Common myeloid progenitor, CD34-positive (primary cell): ENCODE results near the gene DYNLT5.

Experiments
- CTCF ChIA-PET: fragments of 350-600 bp; sonication (Branson Sonifier 250); formaldehyde crosslinking; loops from one replicate; lab custom pipeline; 2021; ENCODE audit warnings: antibody characterized with exemption; lab: Charles Lee
- POLR2A ChIA-PET: fragments of 350-600 bp; sonication (Branson Sonifier 250); formaldehyde crosslinking; loops from one replicate; lab custom pipeline; 2021; ENCODE audit warnings: antibody characterized with exemption; lab: Charles Lee
- DNase-seq, 3 donors: peaks; one replicate each; pipeline versions ENCODE4 v3.0.0 to v3.0.0-alpha.2; 2013
- H3K27ac ChIP-seq, 2 experiments: 1 replicate in 1 of 2; 2 replicates in 1 of 2; pipeline ENCODE4 v1.7.0; 2013; ENCODE audit warnings: inconsistent platforms in 2 of 2, low read length in 2 of 2, mild to moderate bottlenecking in 2 of 2, low read depth in 1 of 2, moderate library complexity in 1 of 2; ENCODE audit not compliant: severe bottlenecking in 2 of 2, insufficient read depth in 1 of 2, poor library complexity in 1 of 2
- H3K27me3 ChIP-seq, 5 experiments: replicated peaks in 2 of 5; 1 replicate in 3 of 5; 2 replicates in 2 of 5; pipeline versions ENCODE4 v1.6.1 to v1.7.0; 2013; ENCODE audit warnings: low read length in 4 of 5, mild to moderate bottlenecking in 2 of 5, moderate library complexity in 2 of 5, inconsistent platforms in 1 of 5; ENCODE audit not compliant: insufficient read depth in 5 of 5, control insufficient read depth in 4 of 5
- H3K36me3 ChIP-seq, 4 experiments: 1 replicate in 2 of 4; 2 replicates in 2 of 4; pipeline versions ENCODE4 v1.6.1 to v1.7.0; 2013; ENCODE audit warnings: low read length in 3 of 4, control low read depth in 1 of 4, mild to moderate bottlenecking in 1 of 4; ENCODE audit not compliant: control insufficient read depth in 4 of 4, insufficient read depth in 4 of 4
- H3K4me1 ChIP-seq, 4 experiments: 1 replicate in 3 of 4; 2 replicates in 1 of 4; pipeline versions ENCODE4 v1.6.1 to v1.7.1; 2013; ENCODE audit warnings: low read length in 3 of 4, mild to moderate bottlenecking in 3 of 4, control low read depth in 1 of 4, inconsistent platforms in 1 of 4, moderate library complexity in 1 of 4; ENCODE audit not compliant: control insufficient read depth in 4 of 4, insufficient read depth in 4 of 4; ENCODE audit errors: control extremely low read depth in 1 of 4
- H3K4me3 ChIP-seq, 7 experiments: 1 replicate in 4 of 7; 2 replicates in 3 of 7; pipeline versions ENCODE4 v1.5.1 to v1.7.0; 2013; ENCODE audit warnings: mild to moderate bottlenecking in 7 of 7, low read length in 6 of 7, moderate library complexity in 6 of 7, inconsistent platforms in 2 of 7, low read depth in 2 of 7, control low read depth in 1 of 7; ENCODE audit not compliant: insufficient read depth in 4 of 7, control insufficient read depth in 1 of 7; ENCODE audit errors: extremely low read depth in 1 of 7
- H3K9me3 ChIP-seq, 5 experiments: 1 replicate in 4 of 5; 2 replicates in 1 of 5; pipeline versions ENCODE4 v1.6.1 to v1.7.1; 2013; ENCODE audit warnings: low read length in 4 of 5, mild to moderate bottlenecking in 2 of 5, inconsistent platforms in 1 of 5, low read depth in 1 of 5, moderate library complexity in 1 of 5; ENCODE audit not compliant: control insufficient read depth in 4 of 5, insufficient read depth in 2 of 5; ENCODE audit errors: control extremely low read depth in 1 of 5
- WGBS: methylation state at CpG from one replicate; pipeline ENCODE4 v1.1.5; 2013; ENCODE audit not compliant: insufficient coverage; 5-methylcytosine and 5-hydroxymethylcytosine counted together

The DYNLT5 gene

DNA sequence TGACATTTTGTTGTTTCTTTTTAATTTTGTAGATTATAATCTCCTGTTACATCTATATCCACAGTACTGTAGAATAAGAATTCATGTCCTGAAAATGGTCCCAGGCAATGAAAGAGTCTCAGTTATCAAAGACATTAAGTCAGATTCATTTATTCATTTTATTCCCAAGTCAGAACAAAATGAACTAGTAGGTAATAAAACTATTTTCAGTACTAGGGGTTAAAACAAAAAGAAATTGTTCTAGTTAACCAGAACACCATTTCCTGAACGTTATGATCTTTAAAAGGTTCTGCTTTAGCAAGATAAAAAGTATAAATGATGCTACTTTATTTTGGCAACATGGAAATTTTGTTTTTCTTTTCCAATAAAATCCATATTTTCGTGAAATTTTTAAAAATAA, 6.8 kb upstream of the DYNLT5 start:
- CTCF ChIA-PET: interaction anchor here (0.9 to 2.8 kb wide), 5 partner anchors 8 to 18 kb away, joined by 3 to 11 read pairs (median 4); no protein-coding TSS in a partner anchor
- no peak overlapping the region for H3K27ac ChIP-seq
- DNase-seq: peak in 1 of 3 donors; percentile 56
- no peak overlapping the region for H3K4me3 ChIP-seq
- POLR2A ChIA-PET: no interaction called here
- H3K4me1 ChIP-seq: peaks cover 11 to 26% (median 17%) of the 10 kb centered on the region in 4 experiments
- no peaks in the 10 kb centered on the region for H3K27me3 ChIP-seq
- H3K36me3 ChIP-seq: no peaks in the 10 kb centered on the region
- no CpG with 5 or more reads among the region's 2 CpGs for WGBS
- H3K9me3 ChIP-seq: no peaks in the 10 kb centered on the region

DNA sequence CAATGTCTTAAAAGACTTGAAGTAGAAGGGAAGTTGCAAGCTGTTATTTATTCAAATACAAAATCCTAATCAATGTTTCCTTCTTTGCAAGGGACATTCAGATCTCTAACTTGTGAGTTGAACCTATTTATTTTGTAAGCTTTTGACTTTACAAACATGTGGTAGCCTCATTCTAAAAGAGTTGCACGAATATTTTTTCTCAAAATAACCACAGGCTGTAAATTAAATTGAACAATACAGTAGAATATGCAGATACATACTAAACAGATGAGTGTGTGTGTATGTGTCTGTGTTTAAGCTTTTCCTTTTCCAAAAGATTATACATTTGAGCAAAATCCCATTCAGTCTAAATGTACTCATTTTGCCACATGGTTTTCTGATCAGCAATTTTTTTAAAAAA, 4.8 kb upstream of the DYNLT5 start:
- no CpG with 5 or more reads among the region's 1 CpG for WGBS
- CTCF ChIA-PET: interaction anchor here (1.2 to 2.8 kb wide), 3 partner anchors 10 to 14 kb away, joined by 3 to 11 read pairs (median 9); no protein-coding TSS in a partner anchor
- Histone ChIP-seq H3K27me3 (no peaks in the 10 kb centered on the region), H3K4me3 (no peak overlapping the region), H3K27ac (no peak overlapping the region), H3K36me3 (no peaks in the 10 kb centered on the region), H3K9me3 (no peaks in the 10 kb centered on the region), H3K4me1 (peaks cover 23 to 46% (median 31%) of the 10 kb centered on the region in 4 experiments)
- POLR2A ChIA-PET: interaction anchor here (0.5 to 0.6 kb wide), 2 partner anchors 10 to 77 kb away, joined by 3 read pairs; no protein-coding TSS in a partner anchor
- no peak for DNase-seq

DNA sequence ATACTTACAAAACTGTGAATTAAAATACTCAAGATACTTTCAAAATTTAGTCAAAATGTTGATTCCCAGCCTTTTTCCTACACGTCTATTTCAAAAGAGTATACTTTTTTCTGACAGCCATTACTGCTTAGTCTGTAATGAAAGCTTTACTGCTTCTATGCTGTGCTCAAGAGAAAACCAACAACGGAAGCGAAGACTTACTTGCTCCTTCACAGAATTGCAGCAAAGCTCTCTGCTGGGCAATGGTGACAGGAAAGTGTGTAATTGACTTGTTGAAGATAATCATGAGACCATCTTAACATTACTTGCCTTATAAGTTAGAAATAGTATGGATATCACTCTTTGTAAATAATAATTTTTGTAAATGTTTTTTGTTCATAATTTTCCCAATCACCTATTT, 1.7 kb upstream of the DYNLT5 start:
- 0% methylated on average over 2 of the region's 3 CpGs for WGBS
- peaks cover 0 to 4% (median under 1%) of the 10 kb centered on the region in 4 experiments for H3K36me3 ChIP-seq
- POLR2A ChIA-PET: interaction anchor here (0.5 to 0.9 kb wide), 2 partner anchors 174 to 273 kb away, joined by 3 to 5 read pairs; partner anchors contain the start of genes DNAI4 and MIER1
- CTCF ChIA-PET: interaction anchor here (0.7 to 8.2 kb wide), 6 partner anchors 12 to 32 kb away, joined by 3 to 51 read pairs (median 4); no protein-coding TSS in a partner anchor
- peaks cover 24 to 68% (median 41%) of the 10 kb centered on the region in 4 experiments for H3K4me1 ChIP-seq
- peak overlapping the region in 2 of 7 experiments; percentile 40 to 45 for H3K4me3 ChIP-seq
- peak overlapping the region; percentile 51 to 69 for H3K27ac ChIP-seq
- no peaks in the 10 kb centered on the region for H3K9me3 ChIP-seq
- no peaks in the 10 kb centered on the region for H3K27me3 ChIP-seq
- peak in 2 of 3 donors; percentile 30 to 70 for DNase-seq

GRCh38 chr1:66751160-66751559, 1.1 kb upstream of the DYNLT5 start:
- WGBS: 100% methylated on average over 1 of the region's 4 CpGs
- no peak for DNase-seq
- POLR2A ChIA-PET: no interaction called here
- Histone ChIP-seq H3K27me3 (no peaks in the 10 kb centered on the region), H3K4me1 (peaks cover 21 to 64% (median 39%) of the 10 kb centered on the region in 4 experiments), H3K36me3 (peaks cover 0 to 7% (median 1%) of the 10 kb centered on the region in 4 experiments), H3K4me3 (peak overlapping the region in 5 of 7 experiments; percentile 2 to 92 (median 89)), H3K27ac (peak overlapping the region; percentile 77 to 90), H3K9me3 (no peaks in the 10 kb centered on the region)
- CTCF ChIA-PET: interaction anchor here (1.0 to 8.2 kb wide), 4 partner anchors 12 to 33 kb away, joined by 3 to 51 read pairs (median 22); no protein-coding TSS in a partner anchor

DNA sequence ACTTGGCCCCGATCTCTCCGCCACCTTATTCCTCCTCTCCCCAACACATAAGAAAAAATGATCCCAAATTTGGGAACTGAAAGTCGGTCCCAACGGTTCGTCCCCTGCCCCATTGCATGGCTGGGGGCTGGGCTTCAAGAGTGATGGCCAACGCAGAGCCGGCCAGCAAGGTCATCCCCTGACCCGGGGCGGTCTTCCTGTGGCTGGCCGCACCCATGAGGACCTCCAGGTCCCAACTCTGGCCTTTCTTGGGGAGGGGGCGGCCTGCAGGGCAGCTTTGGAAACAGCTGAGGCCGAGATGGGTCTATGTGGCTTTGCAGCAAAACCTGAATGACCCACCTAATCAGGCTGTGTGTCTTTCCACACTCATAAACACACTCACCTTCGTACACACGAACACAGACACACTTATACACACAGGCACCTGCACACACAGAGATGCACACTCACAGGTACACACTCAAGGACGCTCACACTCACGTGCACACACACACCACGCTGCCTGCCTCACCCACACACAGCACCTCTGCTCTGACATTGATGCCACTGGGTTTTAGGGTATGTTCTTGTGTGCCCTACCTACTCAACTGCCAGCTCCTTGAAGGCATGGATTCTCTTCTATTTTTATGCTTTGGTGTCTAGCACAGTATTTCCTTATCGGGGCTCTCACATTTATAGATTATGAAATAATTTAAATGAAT, 562 bp downstream of the DYNLT5 start:
- 2% methylated on average over 13 of the region's 18 CpGs for WGBS
- Histone ChIP-seq H3K4me3 (peak overlapping the region; percentile 52 to 92 (median 76)), H3K4me1 (peaks cover 28 to 76% (median 47%) of the 10 kb centered on the region in 4 experiments), H3K36me3 (peaks cover 0 to 15% (median 1%) of the 10 kb centered on the region in 4 experiments), H3K9me3 (no peaks in the 10 kb centered on the region), H3K27me3 (no peaks in the 10 kb centered on the region), H3K27ac (peak overlapping the region; percentile 77 to 90)
- DNase-seq: peak in 1 of 3 donors; percentile 59
- CTCF ChIA-PET: interaction anchor here (0.8 to 8.2 kb wide), 10 partner anchors 8 to 496 kb away, joined by 3 to 51 read pairs (median 4); no protein-coding TSS in a partner anchor
- POLR2A ChIA-PET: interaction anchor here (1.0 kb wide), 1 partner anchor 23 kb away, joined by 4 read pairs; no protein-coding TSS in a partner anchor

DNA sequence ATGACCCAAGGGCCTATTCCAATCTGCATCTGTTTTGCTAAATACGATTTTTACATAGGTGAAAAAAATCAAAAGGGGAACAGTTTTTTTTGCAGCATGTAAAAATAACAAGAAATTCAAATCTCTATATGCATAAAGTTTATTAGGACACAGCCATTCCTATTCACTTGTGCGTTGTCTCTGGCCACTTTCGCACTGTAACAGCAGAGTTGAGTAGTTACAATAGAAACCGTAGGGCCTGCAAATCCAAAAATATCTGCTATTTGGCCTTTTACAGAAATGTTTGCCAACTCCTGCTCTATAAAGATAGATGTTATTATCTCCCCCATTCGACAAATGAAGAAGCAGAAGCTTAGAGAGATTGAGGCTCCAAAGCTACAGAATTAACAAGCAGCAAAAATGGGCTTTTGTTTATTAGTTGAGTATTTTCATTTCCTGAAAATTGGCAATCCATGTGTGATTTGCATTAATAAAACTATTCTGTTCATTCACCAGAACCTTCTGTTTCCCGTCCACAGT, 5.5 kb downstream of the DYNLT5 start:
- Histone ChIP-seq H3K4me1 (peaks cover 17 to 56% (median 28%) of the 10 kb centered on the region in 4 experiments), H3K9me3 (peaks cover 0 to 11% (median 0%) of the 10 kb centered on the region in 5 experiments), H3K4me3 (peak overlapping the region in 1 of 7 experiments; percentile 20), H3K36me3 (peaks cover 0 to 47% (median 7%) of the 10 kb centered on the region in 4 experiments), H3K27ac (peak overlapping the region; percentile 4 to 73), H3K27me3 (no peaks in the 10 kb centered on the region)
- 80% methylated on average over 3 of the region's 6 CpGs for WGBS
- ChIA-PET CTCF (interaction anchor here (0.6 to 2.0 kb wide), 11 partner anchors 10 to 312 kb away, joined by 3 to 7 read pairs (median 4); partner anchors contain the start of genes DNAI4, MIER1 and SGIP1), POLR2A (interaction anchor here (0.6 to 1.0 kb wide), 2 partner anchors 10 to 29 kb away, joined by 3 to 4 read pairs; no protein-coding TSS in a partner anchor)
- peak in 1 of 3 donors; percentile 28 for DNase-seq
